Retinal pigment epithelial cell (primary cell): Measurements from ENCODE around the gene SELPLG.

ENCODE experiments used
- DNase-seq: peaks from one replicate; pipeline ENCODE4 v3.0.0-alpha.2; 2010; ENCODE audit warnings: low read depth
- H3K4me3 ChIP-seq: 2 replicates; pipeline ENCODE4 v1.5.1; 2011; ENCODE audit warnings: mild to moderate bottlenecking, low read length, control low read depth, moderate library complexity
- TF ChIP-seq, protein P1 (sequence below): conservative IDR thresholded peaks from 2 replicates; pipeline ENCODE4 v1.5.1; 2011; ENCODE audit warnings: low read depth, low read length, control low read depth, inconsistent platforms

The SELPLG gene

GRCh38 chr12:108653922-108654321, 20.2 kb upstream of the SELPLG start:
- H3K4me3 ChIP-seq = no peak overlapping the region
- TF ChIP-seq, protein P1, sequence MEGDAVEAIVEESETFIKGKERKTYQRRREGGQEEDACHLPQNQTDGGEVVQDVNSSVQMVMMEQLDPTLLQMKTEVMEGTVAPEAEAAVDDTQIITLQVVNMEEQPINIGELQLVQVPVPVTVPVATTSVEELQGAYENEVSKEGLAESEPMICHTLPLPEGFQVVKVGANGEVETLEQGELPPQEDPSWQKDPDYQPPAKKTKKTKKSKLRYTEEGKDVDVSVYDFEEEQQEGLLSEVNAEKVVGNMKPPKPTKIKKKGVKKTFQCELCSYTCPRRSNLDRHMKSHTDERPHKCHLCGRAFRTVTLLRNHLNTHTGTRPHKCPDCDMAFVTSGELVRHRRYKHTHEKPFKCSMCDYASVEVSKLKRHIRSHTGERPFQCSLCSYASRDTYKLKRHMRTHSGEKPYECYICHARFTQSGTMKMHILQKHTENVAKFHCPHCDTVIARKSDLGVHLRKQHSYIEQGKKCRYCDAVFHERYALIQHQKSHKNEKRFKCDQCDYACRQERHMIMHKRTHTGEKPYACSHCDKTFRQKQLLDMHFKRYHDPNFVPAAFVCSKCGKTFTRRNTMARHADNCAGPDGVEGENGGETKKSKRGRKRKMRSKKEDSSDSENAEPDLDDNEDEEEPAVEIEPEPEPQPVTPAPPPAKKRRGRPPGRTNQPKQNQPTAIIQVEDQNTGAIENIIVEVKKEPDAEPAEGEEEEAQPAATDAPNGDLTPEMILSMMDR = no peak
- DNase-seq = no peak

DNA sequence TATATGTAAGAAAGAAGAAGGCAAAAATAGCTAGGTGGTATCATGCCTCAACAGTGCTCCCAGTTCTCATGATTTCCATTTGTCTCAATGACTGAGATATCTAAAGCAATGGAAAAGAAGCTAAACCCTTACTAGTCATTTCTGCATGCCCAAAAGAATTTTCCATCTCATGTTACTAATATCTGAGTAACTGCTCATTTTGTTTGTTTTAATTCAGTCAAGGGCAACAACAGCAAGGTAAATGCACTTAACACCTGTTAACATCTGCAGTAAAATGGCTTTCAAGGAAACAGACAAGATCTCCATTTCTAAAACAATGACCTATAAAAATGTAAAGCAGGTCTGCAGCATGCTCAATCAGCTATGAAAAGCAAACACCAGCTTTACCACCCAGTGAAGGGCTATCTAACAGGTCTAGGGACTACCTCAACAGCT, 19.4 kb upstream of the SELPLG start:
- DNase-seq = no peak
- TF ChIP-seq, protein P1 = no peak
- H3K4me3 ChIP-seq = no peak overlapping the region

DNA sequence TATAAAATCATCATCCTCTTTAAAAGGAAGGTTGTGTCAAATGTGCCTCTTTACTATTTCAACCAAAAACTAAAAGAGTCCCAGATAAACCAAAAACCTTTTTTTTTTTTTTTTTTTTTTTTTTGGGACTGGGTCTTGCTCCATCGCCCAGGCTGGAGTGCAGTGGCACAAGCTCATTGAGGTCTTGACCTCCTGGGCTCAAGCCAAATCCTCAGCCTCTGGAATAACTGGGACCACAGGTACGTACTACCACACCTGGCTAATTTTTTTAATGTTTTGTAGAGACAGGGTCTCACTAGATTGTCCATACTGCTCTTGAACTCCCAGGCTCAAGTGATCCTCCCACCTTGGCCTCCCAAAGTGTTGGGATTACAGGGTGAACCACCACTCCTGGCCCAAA, 16.4 kb upstream of the SELPLG start:
- no peak for DNase-seq
- H3K4me3 ChIP-seq = no peak overlapping the region
- TF ChIP-seq, protein P1 = no peak

DNA sequence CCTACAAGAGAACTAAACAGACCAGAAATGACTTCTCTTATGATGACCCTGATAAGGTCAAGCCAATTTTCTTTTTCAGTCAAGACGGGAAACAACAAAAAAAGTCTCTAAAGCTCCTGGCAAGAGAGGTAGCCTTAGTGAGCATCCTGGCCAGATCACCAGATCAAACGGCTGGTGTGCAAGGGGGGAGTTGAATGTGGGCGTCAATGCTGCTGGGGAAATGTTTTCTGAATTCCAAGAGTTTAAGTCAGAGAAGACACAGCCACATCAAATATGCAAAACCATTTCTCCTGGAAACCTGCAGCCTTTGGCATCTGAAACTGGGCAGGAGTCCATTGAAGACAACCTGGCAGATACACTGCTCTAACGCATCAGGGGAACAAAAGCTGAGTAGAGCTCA, 16.0 kb upstream of the SELPLG start:
- H3K4me3 ChIP-seq = no peak overlapping the region
- DNase-seq = no peak

GRCh38 chr12:108649126-108649525, 15.4 kb upstream of the SELPLG start:
- no peak overlapping the region for H3K4me3 ChIP-seq
- TF ChIP-seq, protein P1 = no peak
- DNase-seq = no peak

More for the DNA sequence above, 16.0 kb upstream of the SELPLG start:
- TF ChIP-seq, protein P1 = no peak

GRCh38 chr12:108648371-108648770, 14.7 kb upstream of the SELPLG start:
- DNase-seq = no peak
- TF ChIP-seq, protein P1 = no peak
- H3K4me3 ChIP-seq = no peak overlapping the region

DNA sequence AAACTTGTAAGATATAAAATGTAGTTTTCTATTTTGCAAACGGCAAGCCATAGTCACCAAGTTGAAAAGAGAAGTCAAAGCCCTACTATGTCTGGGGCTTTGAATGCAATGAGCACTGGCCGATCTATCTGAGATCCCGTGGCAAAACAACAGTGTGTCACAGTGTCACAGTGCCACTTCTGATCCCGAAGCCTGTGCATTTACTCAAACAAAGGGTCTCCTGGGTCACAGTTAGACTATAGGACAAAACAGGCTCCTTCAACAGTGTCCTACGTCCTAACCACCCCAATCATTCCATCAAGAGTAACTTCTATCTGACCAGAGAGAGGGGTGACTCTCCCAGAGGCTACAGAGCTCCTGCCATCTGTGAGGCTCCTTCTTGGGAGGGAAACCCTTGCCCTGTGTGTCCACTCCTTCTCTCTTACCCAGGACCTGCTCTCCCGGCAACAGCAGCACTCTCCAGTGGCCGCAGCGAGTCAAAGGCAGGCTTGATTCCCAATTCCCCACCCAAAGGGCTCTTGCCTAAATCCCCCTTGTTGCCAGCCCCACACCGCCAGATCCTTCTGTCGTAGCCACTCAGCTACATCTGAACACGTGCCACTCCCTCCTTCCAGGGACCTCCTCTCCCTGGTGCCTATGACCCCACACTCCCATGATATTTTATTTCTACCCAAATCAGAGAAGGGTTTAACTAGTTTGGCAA, 14.0 kb upstream of the SELPLG start:
- TF ChIP-seq, protein P1 = no peak
- DNase-seq = no peak
- H3K4me3 ChIP-seq = no peak overlapping the region
